ENCODE measurements around the gene KAT6B. TPM values are rescaled to one million over a fixed set of nuclear protein-coding genes. Genes with fewer than 3 reads are reported as not detected.

Gene KAT6B
- total RNA-seq, 1 experiment from 2014 or later = 21.8 TPM

DNA sequence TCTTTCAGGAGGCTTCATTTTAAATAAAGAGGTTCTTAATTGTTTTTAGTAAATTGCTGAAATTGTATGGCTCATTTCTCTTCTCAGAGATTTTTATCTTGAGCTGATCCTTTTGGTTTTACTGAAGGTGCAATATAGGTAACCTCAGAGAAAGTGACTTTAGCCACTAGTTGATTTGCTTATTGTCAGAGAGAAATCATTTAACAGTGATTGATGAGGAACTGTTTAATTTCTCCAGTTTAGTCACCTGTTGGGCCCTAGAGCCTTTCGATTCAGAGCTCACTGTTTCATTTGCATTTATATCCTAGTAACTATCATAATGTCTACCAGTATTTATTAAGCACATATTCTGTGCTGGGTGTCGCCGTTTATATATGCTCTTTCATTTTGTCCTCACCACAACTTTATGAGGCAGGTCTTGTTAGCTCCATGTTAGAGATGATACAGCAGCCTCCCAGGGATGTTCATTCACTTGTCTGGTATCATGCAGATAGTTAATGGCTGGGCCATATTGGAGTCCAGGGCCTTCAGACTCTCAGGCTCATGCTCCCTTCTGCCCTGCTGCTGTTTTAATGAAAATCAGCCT lies 42.1 kb downstream of the KAT6B start:
- Histone ChIP-seq H3K27ac (ENCODE audit: low read depth, low read length, poor library complexity, severe bottlenecking) (no peak overlapping the region), H3K4me1 (ENCODE audit: insufficient read depth, low read length, poor library complexity, severe bottlenecking) (peaks cover 4% of the 10 kb centered on the region), H3K9me3 (ENCODE audit: low read depth, low read length, poor library complexity, severe bottlenecking) (no peaks in the 10 kb centered on the region), H3K36me3 (ENCODE audit: insufficient read depth, low read length, poor library complexity, severe bottlenecking) (no peaks in the 10 kb centered on the region), H3K4me3 (ENCODE audit: low read depth, low read length, poor library complexity, severe bottlenecking) (no peak overlapping the region), H3K27me3 (replicated peaks; ENCODE audit: insufficient read depth, low read depth, low read length, poor library complexity) (no peaks in the 10 kb centered on the region)
- intact Hi-C loops (cut with micrococcal nuclease; ENCODE audit: unreplicated experiment) = no loop called here
- no TSS peak for BruUV-seq (replicated peaks)
- no peak for DNase-seq (ENCODE audit: low spot score)
- no peak for TF ChIP-seq EZH2 (IDR thresholded peaks at IDR 0.05; ENCODE audit: borderline replicate concordance, low read depth, low read length, poor library complexity, severe bottlenecking)
- TF ChIP-seq, protein P1, sequence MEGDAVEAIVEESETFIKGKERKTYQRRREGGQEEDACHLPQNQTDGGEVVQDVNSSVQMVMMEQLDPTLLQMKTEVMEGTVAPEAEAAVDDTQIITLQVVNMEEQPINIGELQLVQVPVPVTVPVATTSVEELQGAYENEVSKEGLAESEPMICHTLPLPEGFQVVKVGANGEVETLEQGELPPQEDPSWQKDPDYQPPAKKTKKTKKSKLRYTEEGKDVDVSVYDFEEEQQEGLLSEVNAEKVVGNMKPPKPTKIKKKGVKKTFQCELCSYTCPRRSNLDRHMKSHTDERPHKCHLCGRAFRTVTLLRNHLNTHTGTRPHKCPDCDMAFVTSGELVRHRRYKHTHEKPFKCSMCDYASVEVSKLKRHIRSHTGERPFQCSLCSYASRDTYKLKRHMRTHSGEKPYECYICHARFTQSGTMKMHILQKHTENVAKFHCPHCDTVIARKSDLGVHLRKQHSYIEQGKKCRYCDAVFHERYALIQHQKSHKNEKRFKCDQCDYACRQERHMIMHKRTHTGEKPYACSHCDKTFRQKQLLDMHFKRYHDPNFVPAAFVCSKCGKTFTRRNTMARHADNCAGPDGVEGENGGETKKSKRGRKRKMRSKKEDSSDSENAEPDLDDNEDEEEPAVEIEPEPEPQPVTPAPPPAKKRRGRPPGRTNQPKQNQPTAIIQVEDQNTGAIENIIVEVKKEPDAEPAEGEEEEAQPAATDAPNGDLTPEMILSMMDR (conservative IDR thresholded peaks at IDR 0.05; ENCODE audit: low read depth, low read length) = no peak
- ChIA-PET CTCF (no interaction called here), POLR2A (ENCODE audit: low non-redundant PET) (interaction anchor here (0.6 kb wide), 1 partner anchor 635 kb away, joined by 3 read pairs; no protein-coding TSS in a partner anchor)

DNA sequence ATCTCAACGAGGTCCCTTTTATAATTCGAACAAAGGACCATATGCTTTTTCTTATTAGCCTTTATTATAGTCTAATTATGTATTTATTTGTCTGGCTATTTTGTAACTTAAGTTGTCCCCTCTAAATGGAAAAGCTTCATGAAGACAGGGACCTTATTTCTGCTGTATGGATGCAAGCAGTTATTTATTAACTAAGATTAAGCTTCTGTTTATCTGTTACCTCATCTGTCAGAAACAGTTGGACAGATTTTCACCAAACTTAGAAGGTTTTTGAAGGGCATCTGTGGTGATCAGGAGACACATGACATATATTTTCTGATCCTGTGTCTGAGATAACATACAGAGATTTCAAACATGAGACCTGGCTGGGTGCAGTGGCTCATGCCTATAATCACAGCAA lies 43.2 kb downstream of the KAT6B start:
- intact Hi-C loops (cut with micrococcal nuclease; ENCODE audit: unreplicated experiment) = no loop called here
- DNase-seq (ENCODE audit: low spot score) = no peak
- Histone ChIP-seq H3K4me1 (ENCODE audit: insufficient read depth, low read length, poor library complexity, severe bottlenecking) (no peaks in the 10 kb centered on the region), H3K27ac (ENCODE audit: low read depth, low read length, poor library complexity, severe bottlenecking) (no peak overlapping the region), H3K36me3 (ENCODE audit: insufficient read depth, low read length, poor library complexity, severe bottlenecking) (no peaks in the 10 kb centered on the region), H3K4me3 (ENCODE audit: low read depth, low read length, poor library complexity, severe bottlenecking) (no peak overlapping the region), H3K9me3 (ENCODE audit: low read depth, low read length, poor library complexity, severe bottlenecking) (no peaks in the 10 kb centered on the region), H3K27me3 (replicated peaks; ENCODE audit: insufficient read depth, low read depth, low read length, poor library complexity) (no peaks in the 10 kb centered on the region)
- TF ChIP-seq EZH2 (IDR thresholded peaks at IDR 0.05; ENCODE audit: borderline replicate concordance, low read depth, low read length, poor library complexity, severe bottlenecking) = no peak
- TF ChIP-seq, protein P1 (conservative IDR thresholded peaks at IDR 0.05; ENCODE audit: low read depth, low read length) = no peak
- CTCF ChIA-PET = no interaction called here
- POLR2A ChIA-PET (ENCODE audit: low non-redundant PET) = no interaction called here
- BruUV-seq (replicated peaks) = no TSS peak

- intact Hi-C loops (cut with micrococcal nuclease; ENCODE audit: unreplicated experiment) = no loop called here
- Histone ChIP-seq H3K27me3 (replicated peaks; ENCODE audit: insufficient read depth, low read depth, low read length, poor library complexity) (no peaks in the 10 kb centered on the region), H3K4me1 (ENCODE audit: insufficient read depth, low read length, poor library complexity, severe bottlenecking) (peaks cover 2% of the 10 kb centered on the region), H3K36me3 (ENCODE audit: insufficient read depth, low read length, poor library complexity, severe bottlenecking) (no peaks in the 10 kb centered on the region), H3K27ac (ENCODE audit: low read depth, low read length, poor library complexity, severe bottlenecking) (no peak overlapping the region), H3K9me3 (ENCODE audit: low read depth, low read length, poor library complexity, severe bottlenecking) (no peaks in the 10 kb centered on the region), H3K4me3 (ENCODE audit: low read depth, low read length, poor library complexity, severe bottlenecking) (no peak overlapping the region)
- TF ChIP-seq, protein P1 (conservative IDR thresholded peaks at IDR 0.05; ENCODE audit: low read depth, low read length) = no peak
- no peak for TF ChIP-seq EZH2 (IDR thresholded peaks at IDR 0.05; ENCODE audit: borderline replicate concordance, low read depth, low read length, poor library complexity, severe bottlenecking)
- no peak for DNase-seq (ENCODE audit: low spot score)
- CTCF ChIA-PET = no interaction called here
- POLR2A ChIA-PET (ENCODE audit: low non-redundant PET) = no interaction called here
- BruUV-seq (replicated peaks) = no TSS peak
These were observed 43.8 kb downstream of the KAT6B start for GRCh38 chr10:74870191-74870590.

All from A673 (cell line).